Endothelial cell of umbilical vein (primary cell): ENCODE measurements around the gene PLEKHA6. TPM values are rescaled to one million over a fixed set of nuclear protein-coding genes. Genes with fewer than 3 reads are reported as not detected.

Source experiments
- BruUV-seq: library from RNA; stranded (reverse); fragments of 400-500 nt; replicated peaks from 2 replicates; lab custom pipeline; 2021; lab: Mats Ljungman, UMichigan
- CTCF ChIA-PET: fragments of 300-600, 350-600 bp; sonication (Branson Sonifier 250); formaldehyde crosslinking; loops from one replicate; lab custom pipeline; 2021; ENCODE audit warnings: antibody characterized with exemption, inconsistent platforms; lab: Charles Lee
- POLR2A ChIA-PET: fragments of 300-600, 350-600 bp; sonication (Branson Sonifier 250); formaldehyde crosslinking; loops from one replicate; lab custom pipeline; 2021; ENCODE audit warnings: antibody characterized with exemption, inconsistent platforms; lab: Charles Lee
- DNase-seq: peaks from one replicate; pipeline ENCODE4 v3.0.0-alpha.2; 2011; ENCODE audit warnings: low read depth, low spot score
- FAIRE-seq: peaks from 2 replicates; lab custom pipeline; 2011; peaks lifted over from hg19 to GRCh38; lab: Jason Lieb, UNC
- H2AFZ ChIP-seq: 2 replicates; pipeline ENCODE4 v1.6.0; 2012; ENCODE audit warnings: low read depth, low read length, control low read depth, inconsistent platforms
- H3K27ac ChIP-seq: 2 replicates; pipeline ENCODE4 v1.5.1; 2011; ENCODE audit warnings: low read depth, mild to moderate bottlenecking, control low read depth, low read length, moderate library complexity; ENCODE audit not compliant: insufficient read depth
- H3K27me3 ChIP-seq, 2 experiments: 2 replicates each; pipeline versions ENCODE4 v1.6.0 to v1.6.1; 2011; ENCODE audit warnings: low read length in 2 of 2, mixed read lengths in 1 of 2; ENCODE audit not compliant: control insufficient read depth in 2 of 2, insufficient read depth in 2 of 2
- H3K36me3 ChIP-seq, 2 experiments: 2 replicates in 1 of 2; 3 replicates in 1 of 2; pipeline ENCODE4 v1.5.1; 2011; ENCODE audit warnings: low read length in 2 of 2, mild to moderate bottlenecking in 1 of 2, moderate library complexity in 1 of 2; ENCODE audit not compliant: control insufficient read depth in 2 of 2, insufficient read depth in 2 of 2; ENCODE audit errors: extremely low read depth in 1 of 2
- H3K4me1 ChIP-seq: 3 replicates; pipeline ENCODE4 v1.5.1; 2011; ENCODE audit warnings: mild to moderate bottlenecking, low read length; ENCODE audit not compliant: control insufficient read depth, insufficient read depth; ENCODE audit errors: extremely low read depth
- H3K4me2 ChIP-seq: 2 replicates; pipeline ENCODE4 v1.6.1; 2011; ENCODE audit warnings: low read length, control low read depth, mixed read lengths; ENCODE audit not compliant: insufficient read depth
- H3K4me3 ChIP-seq, 3 experiments: fragments of 200-600 bp in 1 of 3; sonication (generic), shearing (Covaris generic) in 1 of 3; replicated peaks in 1 of 3; 2 replicates each; pipeline ENCODE4 v1.5.1; 2011 to 2016; ENCODE audit warnings: control low read depth in 3 of 3, low read length in 3 of 3, mild to moderate bottlenecking in 2 of 3, inconsistent platforms in 1 of 3, low read depth in 1 of 3, moderate library complexity in 1 of 3; ENCODE audit not compliant: insufficient read depth in 1 of 3
- H3K79me2 ChIP-seq: 2 replicates; pipeline ENCODE4 v1.6.0; 2012; ENCODE audit warnings: low read length, inconsistent platforms; ENCODE audit not compliant: control insufficient read depth, insufficient read depth
- H3K9ac ChIP-seq: replicated peaks from 2 replicates; pipeline ENCODE3; 2011; ENCODE audit warnings: low read length, control low read depth; ENCODE audit not compliant: insufficient read depth; ENCODE audit errors: extremely low read depth
- H3K9me1 ChIP-seq: replicated peaks from 3 replicates; pipeline ENCODE4 v1.6.0; 2011; ENCODE audit warnings: mild to moderate bottlenecking, low read length; ENCODE audit not compliant: control insufficient read depth, insufficient read depth; ENCODE audit errors: extremely low read depth
- H3K9me3 ChIP-seq: replicated peaks from 2 replicates; pipeline ENCODE4 v1.5.1; 2012; ENCODE audit warnings: low read length, inconsistent platforms; ENCODE audit not compliant: control insufficient read depth, insufficient read depth
- H4K20me1 ChIP-seq: replicated peaks from 2 replicates; pipeline ENCODE3; 2011; ENCODE audit warnings: mild to moderate bottlenecking, low read length; ENCODE audit not compliant: control insufficient read depth, insufficient read depth; ENCODE audit errors: extremely low read depth
- MYC ChIP-seq: IDR thresholded peaks from one replicate; pipeline ENCODE4 v1.6.1; 2011; ENCODE audit warnings: mild to moderate bottlenecking, low read depth, low read length
- POLR2AphosphoS5 ChIP-seq: IDR thresholded peaks from 2 replicates; pipeline ENCODE4 v1.6.1; 2012; ENCODE audit warnings: low read depth, mild to moderate bottlenecking, control low read depth, low read length, moderate library complexity; ENCODE audit not compliant: insufficient read depth
- dilution Hi-C: fragments of 300-500 bp; cut with MboI; formaldehyde crosslinking; loops from one replicate; pipeline ENCODE4 v1.15.0; 2019; ENCODE audit warnings: low sequenced_read_pairs; ENCODE audit not compliant: extremely low pct_ligation_motif_present
- intact Hi-C: fragments of 100-400 bp; cut with micrococcal nuclease; formaldehyde crosslinking; loops from one replicate; pipeline ENCODE4 v1.10.0; 2022
- polyA plus RNA-seq, 4 experiments: library from polyadenylated mRNA; depleted of rRNA in 3 of 4; stranded (reverse) in 3 of 4; unstranded in 1 of 4; fragments of >200 nt; gene quantifications; 2 replicates each; pipeline versions ENCODE4 v1.2.1 to v1.2.3, GENCODE V29; 2011 to 2012; ENCODE audit warnings: missing spikeins in 1 of 4
- total RNA-seq: library from RNA; stranded (reverse); gene quantifications from 2 replicates; pipeline ENCODE4 v1.2.3, GENCODE V29; 2021
- TF ChIP-seq, protein P1 (sequence below), 2 donors: IDR thresholded peaks; 1 replicate in 1 of 2; 2 replicates in 1 of 2; pipeline ENCODE4 v1.5.1; 2011; ENCODE audit warnings: low read length in 2 of 2, mild to moderate bottlenecking in 2 of 2, moderate library complexity in 2 of 2, control low read depth in 1 of 2, inconsistent platforms in 1 of 2, low read depth in 1 of 2; ENCODE audit not compliant: insufficient read depth in 1 of 2; ENCODE audit errors: extremely low read depth in 1 of 2

The PLEKHA6 gene
- total and polyA plus RNA-seq, 2 donors (not counting 3 experiments of a cell fraction or from before 2014, with no cell fraction given), result 2.1 to 15.0 TPM

DNA sequence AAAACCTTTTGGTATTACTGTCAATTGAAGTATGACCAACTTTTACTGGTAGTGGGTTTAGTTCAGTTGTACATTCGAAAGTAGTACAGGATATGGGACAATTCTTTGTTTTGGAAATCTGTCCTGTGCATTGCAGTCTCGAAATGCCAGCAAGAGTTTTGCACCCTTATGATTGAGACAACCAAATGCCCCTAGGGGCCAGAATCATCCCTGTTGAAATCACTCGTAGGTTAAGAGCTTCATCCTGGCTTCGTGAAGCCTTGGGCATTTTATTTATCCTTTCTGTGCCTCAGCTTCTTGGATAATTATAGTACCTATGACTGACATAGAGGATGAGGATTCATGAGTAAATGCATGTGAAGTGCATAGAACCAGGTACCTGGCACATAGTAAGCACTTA, 143.5 kb downstream of the PLEKHA6 start:
- dilution Hi-C loops (no loop called here), intact Hi-C loops (no loop called here)
- no peak overlapping the region for H3K4me2 ChIP-seq
- H3K27me3 ChIP-seq, result no peaks in the 10 kb centered on the region
- no peaks in the 10 kb centered on the region for H3K4me1 ChIP-seq
- DNase-seq, result no peak
- H2AFZ ChIP-seq, result no peak overlapping the region
- no TSS peak for BruUV-seq
- no peaks in the 10 kb centered on the region for H4K20me1 ChIP-seq
- FAIRE-seq, result no peak
- H3K36me3 ChIP-seq, result no peaks in the 10 kb centered on the region
- POLR2A ChIA-PET, result no interaction called here
- no peaks in the 10 kb centered on the region for H3K79me2 ChIP-seq
- H3K9me1 ChIP-seq, result no peaks in the 10 kb centered on the region
- H3K9ac ChIP-seq, result no peak overlapping the region
- H3K4me3 ChIP-seq, result no peak overlapping the region
- no peak overlapping the region for H3K27ac ChIP-seq
- TF ChIP-seq POLR2AphosphoS5, result no peak
- CTCF ChIA-PET, result interaction anchor here (1.4 to 6.3 kb wide), 8 partner anchors 10 to 287 kb away, joined by 3 to 176 read pairs (median 20); partner anchors contain the start of genes PLEKHA6 and REN
- H3K9me3 ChIP-seq, result no peaks in the 10 kb centered on the region

DNA sequence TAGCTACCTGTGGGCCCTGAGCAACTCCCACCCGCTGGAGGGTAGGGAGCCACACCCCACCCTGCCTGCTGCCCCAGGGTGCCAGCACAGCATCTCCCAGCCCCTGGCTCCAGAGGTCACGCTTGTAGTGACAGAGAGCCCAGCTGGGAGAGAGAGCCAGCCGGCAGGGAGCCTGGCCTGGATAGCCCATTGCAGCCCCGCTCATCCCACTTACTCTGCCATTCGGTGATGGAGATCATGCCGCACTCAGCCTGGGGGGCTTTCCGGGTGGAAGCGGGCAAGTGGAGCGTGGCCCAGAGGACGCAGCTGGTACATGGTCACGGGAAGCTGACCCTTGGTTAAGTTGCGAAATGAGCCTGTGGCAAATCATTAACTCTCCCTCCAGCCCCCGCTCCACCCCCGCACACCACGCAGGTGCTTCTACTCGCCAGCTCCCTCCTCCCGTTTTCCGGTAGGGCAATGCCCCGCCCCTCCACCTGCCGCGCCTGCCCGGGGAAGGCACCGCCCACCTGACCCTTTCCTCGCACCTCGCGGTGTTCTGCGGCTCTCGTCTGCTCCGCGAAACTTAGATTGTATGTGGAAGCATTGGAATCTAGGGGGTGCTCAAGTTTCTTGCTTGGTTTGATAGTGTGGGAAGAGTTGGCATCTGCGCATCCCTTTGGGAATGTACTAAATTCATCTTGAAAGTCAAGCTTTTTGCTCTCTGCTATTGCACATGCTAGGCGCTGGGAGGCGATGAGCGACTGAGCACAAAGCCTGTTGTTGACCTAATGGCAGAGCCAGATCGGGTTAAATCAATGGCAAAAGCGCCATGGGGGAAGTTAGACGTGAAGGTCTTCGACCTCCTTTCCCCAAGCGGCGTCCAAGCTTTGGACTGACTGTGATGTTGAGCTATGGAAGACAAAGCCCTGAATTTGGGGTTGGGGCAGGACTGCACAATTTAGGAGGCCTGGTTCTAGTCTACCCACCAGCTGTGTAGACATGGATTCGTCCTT, 145.8 kb downstream of the PLEKHA6 start, which contains the start of gene GOLT1A:
TSS of gene GOLT1A (minus strand) at position 321 of the 995 bp plus-strand sequence. CDS start at position 239, 82 bp downstream.
- Histone ChIP-seq H3K79me2 (no peaks in the 10 kb centered on the region), H3K36me3 (no peaks in the 10 kb centered on the region), H3K4me3 (no peak within 1 kb of the TSS), H3K9me3 (no peaks in the 10 kb centered on the region), H3K9me1 (no peaks in the 10 kb centered on the region), H2AFZ (peak within 1 kb of the TSS; percentile 12), H3K27ac (no peak within 1 kb of the TSS), H4K20me1 (no peaks in the 10 kb centered on the region), H3K27me3 (no peaks in the 10 kb centered on the region), H3K4me1 (no peaks in the 10 kb centered on the region), H3K4me2 (peak within 1 kb of the TSS; percentile 7), H3K9ac (no peak within 1 kb of the TSS)
- dilution Hi-C loops (no loop called here), intact Hi-C loops (loop anchor here (1.0 to 5.0 kb wide), 4 partner anchors 45 to 288 kb away; no protein-coding TSS in a partner anchor)
- ChIA-PET CTCF (interaction anchor here (0.7 to 6.3 kb wide), 52 partner anchors 8 to 593 kb away, joined by 3 to 176 read pairs (median 5); partner anchors contain the start of genes ETNK2, PLEKHA6 and REN), POLR2A (no interaction called here)
- FAIRE-seq, result peak; percentile 96
- BruUV-seq, result no TSS peak
- no peak for TF ChIP-seq MYC
- TF ChIP-seq, protein P1, sequence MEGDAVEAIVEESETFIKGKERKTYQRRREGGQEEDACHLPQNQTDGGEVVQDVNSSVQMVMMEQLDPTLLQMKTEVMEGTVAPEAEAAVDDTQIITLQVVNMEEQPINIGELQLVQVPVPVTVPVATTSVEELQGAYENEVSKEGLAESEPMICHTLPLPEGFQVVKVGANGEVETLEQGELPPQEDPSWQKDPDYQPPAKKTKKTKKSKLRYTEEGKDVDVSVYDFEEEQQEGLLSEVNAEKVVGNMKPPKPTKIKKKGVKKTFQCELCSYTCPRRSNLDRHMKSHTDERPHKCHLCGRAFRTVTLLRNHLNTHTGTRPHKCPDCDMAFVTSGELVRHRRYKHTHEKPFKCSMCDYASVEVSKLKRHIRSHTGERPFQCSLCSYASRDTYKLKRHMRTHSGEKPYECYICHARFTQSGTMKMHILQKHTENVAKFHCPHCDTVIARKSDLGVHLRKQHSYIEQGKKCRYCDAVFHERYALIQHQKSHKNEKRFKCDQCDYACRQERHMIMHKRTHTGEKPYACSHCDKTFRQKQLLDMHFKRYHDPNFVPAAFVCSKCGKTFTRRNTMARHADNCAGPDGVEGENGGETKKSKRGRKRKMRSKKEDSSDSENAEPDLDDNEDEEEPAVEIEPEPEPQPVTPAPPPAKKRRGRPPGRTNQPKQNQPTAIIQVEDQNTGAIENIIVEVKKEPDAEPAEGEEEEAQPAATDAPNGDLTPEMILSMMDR (IDR thresholded peaks at IDR 0.05; ENCODE audit: extremely low read depth in 1 of 2, insufficient read depth in 1 of 2, low read depth in 1 of 2, low read length in 2 of 2), result peak; percentile 75
- peak; percentile 75 for DNase-seq
